HPDE6-E6E7 (cell line): ENCODE results near the gene AFMID.
"Not testable (repeated sequence)": the region's sequence is repeated elsewhere in the genome, so short reads cannot be mapped to it uniquely, and the experiment has no call there.

Experiments used
- DNase-seq: peaks from one replicate; pipeline ENCODE4 v3.0.0; 2011; ENCODE audit warnings: missing footprints; ENCODE audit errors: extremely low spot score

The AFMID gene

GRCh38 chr17:78238823-78239488 lies 51.8 kb downstream of the AFMID start:
- no peak for DNase-seq

GRCh38 chr17:78239489-78239931 lies 52.3 kb downstream of the AFMID start:
- no peak for DNase-seq

GRCh38 chr17:78240012-78240655 lies 53.0 kb downstream of the AFMID start:
- no peak for DNase-seq

GRCh38 chr17:78240839-78241238 lies 53.7 kb downstream of the AFMID start:
- no peak for DNase-seq

GRCh38 chr17:78241277-78242023 lies 54.3 kb downstream of the AFMID start:
- DNase-seq: no peak

GRCh38 chr17:78242024-78242742 lies 55.0 kb downstream of the AFMID start:
- DNase-seq: no peak

- no peak for DNase-seq
Observed at GRCh38 chr17:78247304-78247703, 60.1 kb downstream of the AFMID start.

- no peak for DNase-seq
Observed at GRCh38 chr17:78248051-78248914, 61.1 kb downstream of the AFMID start.

- DNase-seq: no peak
Observed at GRCh38 chr17:78249074-78249817, 62.1 kb downstream of the AFMID start.

GRCh38 chr17:78249818-78250806 lies 63.0 kb downstream of the AFMID start:
- no peak for DNase-seq

- DNase-seq: peak; percentile 94
Observed at GRCh38 chr17:78250891-78251772, 64.0 kb downstream of the AFMID start.

GRCh38 chr17:78251773-78252103 lies 64.6 kb downstream of the AFMID start:
- no peak for DNase-seq

- no peak for DNase-seq
Observed at GRCh38 chr17:78252111-78252634, 65.0 kb downstream of the AFMID start.

GRCh38 chr17:78252701-78253635 lies 65.8 kb downstream of the AFMID start:
- DNase-seq: no peak

GRCh38 chr17:78253636-78253945 lies 66.4 kb downstream of the AFMID start:
- DNase-seq: not testable (repeated sequence)

- peak; percentile 70 for DNase-seq
Observed at GRCh38 chr17:78253946-78254672, 66.9 kb downstream of the AFMID start.
